HepG2 (cell line): Measurements from ENCODE around the gene PMFBP1. TPM values are rescaled to one million over a fixed set of nuclear protein-coding genes. Genes with fewer than 3 reads are reported as not detected.

Experiments
- HDAC6 ChIP-seq: fragments of 200-600 bp; sonication (generic); IDR thresholded peaks from 2 replicates; pipeline ENCODE4 v1.7.0; 2017; ENCODE audit warnings: mild to moderate bottlenecking, antibody characterized with exemption, low read length, low read depth
- KDM3A ChIP-seq: IDR thresholded peaks from 2 replicates; pipeline ENCODE4 v1.6.1; 2018; ENCODE audit warnings: low read depth, missing compliant biosample characterization
- PPARG ChIP-seq: conservative IDR thresholded peaks from 2 replicates; pipeline ENCODE4 v1.6.1; 2016; ENCODE audit warnings: missing biosample characterization, missing genetic modification reagents
- RERE ChIP-seq: IDR thresholded peaks from 2 replicates; pipeline ENCODE4 v1.6.1; 2016; ENCODE audit warnings: low read depth, missing genetic modification reagents, missing compliant biosample characterization
- SOX5 ChIP-seq: IDR thresholded peaks from 2 replicates; pipeline ENCODE4 v1.6.1; 2016; ENCODE audit warnings: borderline replicate concordance
- ZKSCAN8 ChIP-seq: IDR thresholded peaks from 2 replicates; pipeline ENCODE4 v1.6.1; 2016; ENCODE audit warnings: borderline replicate concordance, missing genetic modification reagents, missing compliant biosample characterization
- ZNF597 ChIP-seq: sonication (generic); formaldehyde crosslinking; IDR thresholded peaks from 2 replicates; pipeline ENCODE4 v1.5.0; 2020; ENCODE audit warnings: missing genetic modification reagents
- ZNF687 ChIP-seq: sonication (generic); formaldehyde crosslinking; IDR thresholded peaks from 2 replicates; pipeline ENCODE4 v1.5.1; 2020; ENCODE audit warnings: mild to moderate bottlenecking, missing genetic modification reagents, moderate library complexity
- ZNF782 ChIP-seq: sonication (generic); formaldehyde crosslinking; IDR thresholded peaks from 2 replicates; pipeline ENCODE4 v1.4.0; 2020; ENCODE audit warnings: missing genetic modification reagents, mild to moderate bottlenecking, borderline replicate concordance
- polyA plus RNA-seq, 8 experiments: library from polyadenylated mRNA; depleted of rRNA in 3 of 8; stranded (reverse) in 7 of 8; unstranded in 1 of 8; fragments of >200 nt; fragmentation: Illumina TruSeq in 4 of 8; extraction: Trizol in 4 of 8; gene quantifications; 2 replicates each; pipeline versions ENCODE4 v1.2.1 to v1.2.3, GENCODE V29; 2011 to 2016; ENCODE audit warnings: low read depth in 4 of 8, missing spikeins in 1 of 8, mixed read lengths in 1 of 8; ENCODE audit not compliant: insufficient read depth in 1 of 8
- total RNA-seq, 5 experiments: library from RNA; depleted of rRNA; stranded (reverse); fragments of >200 nt; fragmentation: Illumina TruSeq; extraction: Trizol; gene quantifications; 2 replicates each; pipeline ENCODE4 v1.2.3, GENCODE V29; 2016; ENCODE audit warnings: low read depth in 1 of 5
- TF ChIP-seq, protein P1 (sequence below): sonication (generic); formaldehyde crosslinking; conservative IDR thresholded peaks from 2 replicates; pipeline ENCODE4 v1.8.0; 2022; ENCODE audit warnings: mild to moderate bottlenecking, moderate library complexity, missing genetic modification reagents
- TF ChIP-seq, protein P2 (sequence below): sonication (generic); formaldehyde crosslinking; IDR thresholded peaks from 2 replicates; pipeline ENCODE4 v1.4.0; 2020; ENCODE audit warnings: missing genetic modification reagents

The PMFBP1 gene
- total and polyA plus RNA-seq, 2 of the 13 experiments (the other 11 are each of a cell fraction or from before 2014, with no cell fraction given): 1.9 to 3.8 TPM

GRCh38 chr16:72093448-72094265 is 78.3 kb downstream of the PMFBP1 start, which contains the start of the genes DHX38 and TXNL4B (continued):
- TF ChIP-seq ZNF687 (CRISPR knock-in tag) (peak; percentile 81), ZNF782 (CRISPR knock-in tag) (no peak), ZNF597 (no peak), KDM3A (peak; percentile 49; the same call in 1 of the 2 replicates), ZKSCAN8 (CRISPR knock-in tag) (peak; percentile 33; the same call in 1 of the 2 replicates), HDAC6 (no peak), SOX5 (CRISPR knock-in tag) (no peak), PPARG (no peak), RERE (CRISPR knock-in tag) (no peak)
- TF ChIP-seq, protein P1, sequence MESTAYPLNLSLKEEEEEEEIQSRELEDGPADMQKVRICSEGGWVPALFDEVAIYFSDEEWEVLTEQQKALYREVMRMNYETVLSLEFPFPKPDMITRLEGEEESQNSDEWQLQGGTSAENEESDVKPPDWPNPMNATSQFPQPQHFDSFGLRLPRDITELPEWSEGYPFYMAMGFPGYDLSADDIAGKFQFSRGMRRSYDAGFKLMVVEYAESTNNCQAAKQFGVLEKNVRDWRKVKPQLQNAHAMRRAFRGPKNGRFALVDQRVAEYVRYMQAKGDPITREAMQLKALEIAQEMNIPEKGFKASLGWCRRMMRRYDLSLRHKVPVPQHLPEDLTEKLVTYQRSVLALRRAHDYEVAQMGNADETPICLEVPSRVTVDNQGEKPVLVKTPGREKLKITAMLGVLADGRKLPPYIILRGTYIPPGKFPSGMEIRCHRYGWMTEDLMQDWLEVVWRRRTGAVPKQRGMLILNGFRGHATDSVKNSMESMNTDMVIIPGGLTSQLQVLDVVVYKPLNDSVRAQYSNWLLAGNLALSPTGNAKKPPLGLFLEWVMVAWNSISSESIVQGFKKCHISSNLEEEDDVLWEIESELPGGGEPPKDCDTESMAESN: no peak
- TF ChIP-seq, protein P2, sequence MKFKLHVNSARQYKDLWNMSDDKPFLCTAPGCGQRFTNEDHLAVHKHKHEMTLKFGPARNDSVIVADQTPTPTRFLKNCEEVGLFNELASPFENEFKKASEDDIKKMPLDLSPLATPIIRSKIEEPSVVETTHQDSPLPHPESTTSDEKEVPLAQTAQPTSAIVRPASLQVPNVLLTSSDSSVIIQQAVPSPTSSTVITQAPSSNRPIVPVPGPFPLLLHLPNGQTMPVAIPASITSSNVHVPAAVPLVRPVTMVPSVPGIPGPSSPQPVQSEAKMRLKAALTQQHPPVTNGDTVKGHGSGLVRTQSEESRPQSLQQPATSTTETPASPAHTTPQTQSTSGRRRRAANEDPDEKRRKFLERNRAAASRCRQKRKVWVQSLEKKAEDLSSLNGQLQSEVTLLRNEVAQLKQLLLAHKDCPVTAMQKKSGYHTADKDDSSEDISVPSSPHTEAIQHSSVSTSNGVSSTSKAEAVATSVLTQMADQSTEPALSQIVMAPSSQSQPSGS: no peak; the same call in 1 of the 2 replicates
